BLaER1 (cell line): Measurements from ENCODE around the gene LIN7A.

Experiments used
- H3K27ac ChIP-seq: shearing (Covaris generic); formaldehyde crosslinking; 2 replicates; pipeline ENCODE4 v1.8.1; 2022
- H3K27me3 ChIP-seq: shearing (Covaris generic); formaldehyde crosslinking; 2 replicates; pipeline ENCODE4 v1.8.1; 2022
- H3K36me3 ChIP-seq: shearing (Covaris generic); formaldehyde crosslinking; 2 replicates; pipeline ENCODE4 v1.8.1; 2022
- H3K4me1 ChIP-seq: shearing (Covaris generic); formaldehyde crosslinking; 2 replicates; pipeline ENCODE4 v1.8.1; 2022
- H3K4me2 ChIP-seq: shearing (Covaris generic); formaldehyde crosslinking; 2 replicates; pipeline ENCODE4 v1.8.1; 2022
- H3K4me3 ChIP-seq: shearing (Covaris generic); formaldehyde crosslinking; 2 replicates; pipeline ENCODE4 v1.8.1; 2022
- H3K9ac ChIP-seq: shearing (Covaris generic); formaldehyde crosslinking; 2 replicates; pipeline ENCODE4 v1.8.1; 2022
- H3K9me3 ChIP-seq: shearing (Covaris generic); formaldehyde crosslinking; 2 replicates; pipeline ENCODE4 v1.8.1; 2022
- H4K20me1 ChIP-seq: shearing (Covaris generic); formaldehyde crosslinking; 2 replicates; pipeline ENCODE4 v1.8.1; 2022
- Cebpa-rat ChIP-seq: shearing (Covaris generic); IDR thresholded peaks from 2 replicates; pipeline ENCODE4 v1.8.1; 2022

LIN7A gene

GRCh38 chr12:80769553-80770140 lies 168.1 kb downstream of the LIN7A start:
- Histone ChIP-seq H3K36me3 (no peaks in the 10 kb centered on the region), H3K9ac (no peak overlapping the region), H3K27ac (no peak overlapping the region), H3K27me3 (no peaks in the 10 kb centered on the region), H4K20me1 (no peaks in the 10 kb centered on the region), H3K4me3 (no peak overlapping the region), H3K4me2 (no peak overlapping the region), H3K9me3 (no peaks in the 10 kb centered on the region), H3K4me1 (no peaks in the 10 kb centered on the region)
- TF ChIP-seq Cebpa-rat = no peak

- Histone ChIP-seq H3K27ac (no peak overlapping the region), H3K36me3 (no peaks in the 10 kb centered on the region), H3K9ac (no peak overlapping the region), H3K27me3 (no peaks in the 10 kb centered on the region), H3K4me2 (no peak overlapping the region), H3K4me3 (no peak overlapping the region), H3K4me1 (no peaks in the 10 kb centered on the region), H4K20me1 (no peaks in the 10 kb centered on the region), H3K9me3 (no peaks in the 10 kb centered on the region)
- TF ChIP-seq Cebpa-rat = no peak
Measured at GRCh38 chr12:80766897-80767296, 170.8 kb downstream of the LIN7A start.

GRCh38 chr12:80766210-80766609 lies 171.5 kb downstream of the LIN7A start:
- Histone ChIP-seq H3K27ac (no peak overlapping the region), H3K4me3 (no peak overlapping the region), H3K36me3 (no peaks in the 10 kb centered on the region), H4K20me1 (no peaks in the 10 kb centered on the region), H3K27me3 (no peaks in the 10 kb centered on the region), H3K4me1 (no peaks in the 10 kb centered on the region), H3K9ac (no peak overlapping the region), H3K4me2 (no peak overlapping the region), H3K9me3 (no peaks in the 10 kb centered on the region)
- TF ChIP-seq Cebpa-rat = no peak

- no peak for TF ChIP-seq Cebpa-rat
- H3K4me1 ChIP-seq = no peaks in the 10 kb centered on the region
- H3K4me3 ChIP-seq = no peak overlapping the region
- no peak overlapping the region for H3K27ac ChIP-seq
- no peaks in the 10 kb centered on the region for H4K20me1 ChIP-seq
- H3K4me2 ChIP-seq = no peak overlapping the region
- no peak overlapping the region for H3K9ac ChIP-seq
- no peaks in the 10 kb centered on the region for H3K27me3 ChIP-seq
- no peaks in the 10 kb centered on the region for H3K36me3 ChIP-seq
- no peaks in the 10 kb centered on the region for H3K9me3 ChIP-seq
Measured at GRCh38 chr12:80763874-80764273, 173.9 kb downstream of the LIN7A start.

GRCh38 chr12:80761838-80762237 lies 175.9 kb downstream of the LIN7A start:
- Histone ChIP-seq H3K9me3 (no peaks in the 10 kb centered on the region), H3K4me3 (no peak overlapping the region), H3K4me1 (no peaks in the 10 kb centered on the region), H3K27me3 (no peaks in the 10 kb centered on the region), H3K27ac (no peak overlapping the region), H4K20me1 (no peaks in the 10 kb centered on the region), H3K9ac (no peak overlapping the region), H3K4me2 (no peak overlapping the region), H3K36me3 (no peaks in the 10 kb centered on the region)
- no peak for TF ChIP-seq Cebpa-rat

- no peaks in the 10 kb centered on the region for H3K27me3 ChIP-seq
- no peaks in the 10 kb centered on the region for H3K4me1 ChIP-seq
- H3K9me3 ChIP-seq = no peaks in the 10 kb centered on the region
- no peak overlapping the region for H3K27ac ChIP-seq
- no peak overlapping the region for H3K9ac ChIP-seq
- H3K4me3 ChIP-seq = no peak overlapping the region
- no peak overlapping the region for H3K4me2 ChIP-seq
- TF ChIP-seq Cebpa-rat = no peak
- H4K20me1 ChIP-seq = no peaks in the 10 kb centered on the region
- no peaks in the 10 kb centered on the region for H3K36me3 ChIP-seq
Measured at GRCh38 chr12:80756875-80757274, 180.9 kb downstream of the LIN7A start.

GRCh38 chr12:80754274-80754673 lies 183.5 kb downstream of the LIN7A start:
- Histone ChIP-seq H3K9me3 (no peaks in the 10 kb centered on the region), H4K20me1 (no peaks in the 10 kb centered on the region), H3K4me1 (no peaks in the 10 kb centered on the region), H3K4me3 (no peak overlapping the region), H3K27ac (no peak overlapping the region), H3K36me3 (no peaks in the 10 kb centered on the region), H3K27me3 (no peaks in the 10 kb centered on the region), H3K9ac (no peak overlapping the region), H3K4me2 (no peak overlapping the region)
- no peak for TF ChIP-seq Cebpa-rat

- H3K27me3 ChIP-seq = no peaks in the 10 kb centered on the region
- H3K36me3 ChIP-seq = no peaks in the 10 kb centered on the region
- no peak for TF ChIP-seq Cebpa-rat
- no peak overlapping the region for H3K4me2 ChIP-seq
- H3K9me3 ChIP-seq = no peaks in the 10 kb centered on the region
- H3K4me3 ChIP-seq = no peak overlapping the region
- no peak overlapping the region for H3K9ac ChIP-seq
- H3K4me1 ChIP-seq = no peaks in the 10 kb centered on the region
- no peak overlapping the region for H3K27ac ChIP-seq
- no peaks in the 10 kb centered on the region for H4K20me1 ChIP-seq
Measured at GRCh38 chr12:80752464-80752863, 185.3 kb downstream of the LIN7A start.

GRCh38 chr12:80749456-80749855 lies 188.3 kb downstream of the LIN7A start:
- no peak for TF ChIP-seq Cebpa-rat
- no peaks in the 10 kb centered on the region for H3K9me3 ChIP-seq

GRCh38 chr12:80747800-80748199 lies 189.9 kb downstream of the LIN7A start:
- H3K36me3 ChIP-seq = no peaks in the 10 kb centered on the region
- no peak overlapping the region for H3K27ac ChIP-seq
- H3K4me3 ChIP-seq = no peak overlapping the region
- H3K9me3 ChIP-seq = no peaks in the 10 kb centered on the region
- H3K9ac ChIP-seq = no peak overlapping the region
- TF ChIP-seq Cebpa-rat = no peak
- H3K27me3 ChIP-seq = no peaks in the 10 kb centered on the region
- H4K20me1 ChIP-seq = no peaks in the 10 kb centered on the region
- H3K4me2 ChIP-seq = no peak overlapping the region
- H3K4me1 ChIP-seq = no peaks in the 10 kb centered on the region

More at GRCh38 chr12:80749456-80749855, 188.3 kb downstream of the LIN7A start:
- Histone ChIP-seq H3K27me3 (no peaks in the 10 kb centered on the region), H3K9ac (no peak overlapping the region), H3K4me3 (no peak overlapping the region), H3K4me2 (no peak overlapping the region), H4K20me1 (no peaks in the 10 kb centered on the region), H3K36me3 (no peaks in the 10 kb centered on the region), H3K4me1 (no peaks in the 10 kb centered on the region), H3K27ac (no peak overlapping the region)
